ENCODE results near the gene C6orf132.
"Not testable (repeated sequence)": the region's sequence is repeated elsewhere in the genome, so short reads cannot be mapped to it uniquely, and the experiment has no call there.

The C6orf132 gene

GRCh38 chr6:42142118-42142835, at the start of gene C6orf132:
C6orf132 (minus strand) TSS chr6:42142620; CDS start chr6:42142444, 176 bp downstream.
- no peak for DNase-seq

GRCh38 chr6:42190554-42191183, 48.2 kb upstream of the C6orf132 start:
- DNase-seq, result no peak

- no peak for DNase-seq
Measured at GRCh38 chr6:42188406-42188805, 46.0 kb upstream of the C6orf132 start.

GRCh38 chr6:42185597-42185996, 43.2 kb upstream of the C6orf132 start:
- DNase-seq, result no peak

GRCh38 chr6:42184475-42184874, 42.1 kb upstream of the C6orf132 start:
- no peak for DNase-seq

GRCh38 chr6:42182101-42182500, 39.7 kb upstream of the C6orf132 start:
- no peak for DNase-seq

GRCh38 chr6:42179945-42180313, 37.5 kb upstream of the C6orf132 start:
- DNase-seq, result no peak

GRCh38 chr6:42179261-42179944, 37.0 kb upstream of the C6orf132 start:
- no peak for DNase-seq

GRCh38 chr6:42177514-42178364, 35.3 kb upstream of the C6orf132 start:
- DNase-seq, result no peak

- no peak for DNase-seq
Measured at GRCh38 chr6:42176981-42177380, 34.6 kb upstream of the C6orf132 start.

- no peak for DNase-seq
Measured at GRCh38 chr6:42175860-42176259, 33.4 kb upstream of the C6orf132 start.

- DNase-seq, result no peak
Measured at GRCh38 chr6:42173101-42173500, 30.7 kb upstream of the C6orf132 start, which contains the start of gene GUCA1A. GUCA1A (plus strand) TSS chr6:42173364; CDS start chr6:42173614, 250 bp downstream.

GRCh38 chr6:42171813-42172581, 29.6 kb upstream of the C6orf132 start:
- DNase-seq, result no peak

- DNase-seq, result not testable (repeated sequence)
Measured at GRCh38 chr6:42169780-42170179, 27.4 kb upstream of the C6orf132 start.

- DNase-seq, result no peak
Measured at GRCh38 chr6:42168650-42169049, 26.2 kb upstream of the C6orf132 start.

- DNase-seq, result peak; percentile 12
Measured at GRCh38 chr6:42166444-42167141, 24.2 kb upstream of the C6orf132 start.

GRCh38 chr6:42165016-42165415, 22.6 kb upstream of the C6orf132 start:
- no peak for DNase-seq

GRCh38 chr6:42163981-42164380, 21.6 kb upstream of the C6orf132 start:
- DNase-seq, result no peak

GRCh38 chr6:42162812-42163211, 20.4 kb upstream of the C6orf132 start:
- no peak for DNase-seq

GRCh38 chr6:42162384-42162783, 20.0 kb upstream of the C6orf132 start:
- DNase-seq, result no peak

- DNase-seq, result no peak
Measured at GRCh38 chr6:42159431-42160024, 17.1 kb upstream of the C6orf132 start.
